Psoas muscle (tissue), 8 donors: Measurements from ENCODE around the gene BTBD9. TPM values are rescaled to one million over a fixed set of nuclear protein-coding genes. Genes with fewer than 3 reads are reported as not detected.
"Not testable (repeated sequence)": the region's sequence is repeated elsewhere in the genome, so short reads cannot be mapped to it uniquely, and the experiment has no call there.

Experiments used
- ATAC-seq, 4 donors: fragments of 200-7000 bp; cut with Tn5 transposase; one replicate each; pipeline ENCODE4 v1.9.1; 2020; ENCODE audit warnings: moderate library complexity in 3 of 4, mild to moderate bottlenecking in 2 of 4
- DNase-seq, 2 donors: peaks; one replicate each; pipeline ENCODE4 v3.0.0-alpha.2; 2020
- H3K27ac ChIP-seq: fragments of 200-600 bp; one replicate; pipeline ENCODE4 v1.8.0; 2022
- H3K27me3 ChIP-seq, 3 donors: fragments of 200-600 bp in 1 of 3; one replicate each; pipeline versions ENCODE4 v1.6.1 to v1.8.0; 2013 to 2022; ENCODE audit warnings: low read length in 2 of 3, mild to moderate bottlenecking in 2 of 3, moderate library complexity in 1 of 3; ENCODE audit not compliant: insufficient read depth in 3 of 3
- H3K36me3 ChIP-seq, 2 donors: fragments of 200-600 bp in 1 of 2; one replicate each; pipeline versions ENCODE4 v1.6.1 to v1.8.0; 2013 to 2022; ENCODE audit warnings: low read depth in 1 of 2, mild to moderate bottlenecking in 1 of 2, moderate library complexity in 1 of 2; ENCODE audit not compliant: insufficient read depth in 1 of 2
- H3K4me1 ChIP-seq: fragments of 200-600 bp; one replicate; pipeline ENCODE4 v1.8.0; 2022
- H3K4me3 ChIP-seq: fragments of 200-600 bp; one replicate; pipeline ENCODE4 v1.8.0; 2022; ENCODE audit warnings: mild to moderate bottlenecking
- H3K9me3 ChIP-seq: fragments of 200-600 bp; one replicate; pipeline ENCODE4 v1.8.0; 2022
- WGBS, 3 donors: extraction: QIAGEN DNeasy Blood & Tissue Kit; methylation state at CpG; one replicate each; pipeline versions ENCODE4 v1.1.6 to v1.1.7; 2013; 5-methylcytosine and 5-hydroxymethylcytosine counted together
- intact Hi-C, 2 donors: fragments of 100-400 bp; cut with DNase I; formaldehyde crosslinking; loops; one replicate each; pipeline versions ENCODE4 v1.11.0 to v1.14.2; 2022
- polyA plus RNA-seq, 3 donors: library from polyadenylated mRNA; stranded (reverse); fragments of 200-250 nt; gene quantifications; one replicate each; pipeline ENCODE4 v1.2.3, GENCODE V29; 2013
- total RNA-seq, 4 donors: library from RNA; stranded (reverse); fragmentation: NEBNext Ultra II Directional in 2 of 4; extraction: Animal tissue kit (Norgen Biotek cat#: 25700) in 2 of 4; gene quantifications; one replicate each; pipeline versions ENCODE4 v1.2.1 to v1.2.4, GENCODE V29; 2021 to 2023
- TF ChIP-seq, protein P1 (sequence below): fragments of 200-600 bp; IDR thresholded peaks from one replicate; pipeline ENCODE4 v1.8.0; 2022; ENCODE audit warnings: antibody characterized with exemption
- donor health status: healthy with polysubstance abuse.
- donor health status: DM: no; HTN: no; CAD: no; lungs with moderate emphysema.
- donor health status: Bipolar disorder and iron deficiency.
- donor health status: healthy.
- donor health status: DM: yes; HTN: yes; CAD: no.
- donor health status: DM: no; HTN: no; CAD: no.
- donor health status: DM: no; HTN: no; CAD: no.
- donor health status: DM: yes; HTN: yes; CAD: no.

BTBD9 gene
- total and polyA plus RNA-seq, 7 donors: 2.3 to 10.9 (median 8.4) TPM

DNA sequence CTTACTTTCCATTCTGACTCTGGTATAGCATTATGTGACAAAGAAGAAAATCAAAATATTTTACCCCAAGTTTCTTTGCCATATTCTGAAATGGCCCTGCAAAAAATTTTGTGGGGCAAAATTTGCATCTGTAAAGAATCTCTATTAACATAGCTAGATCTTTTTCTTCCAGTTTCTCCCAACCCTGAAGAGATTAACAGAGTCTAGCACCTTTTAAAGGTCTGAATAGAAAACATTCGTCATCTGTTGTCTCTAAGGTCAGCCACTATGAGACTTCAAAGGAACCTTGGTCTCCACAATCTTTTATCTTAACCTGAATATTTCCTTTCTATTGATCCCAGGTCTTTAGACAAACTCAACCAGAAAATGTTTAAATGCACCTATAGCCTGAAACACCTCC lies 205.7 kb downstream of the BTBD9 start:
- no peak for ATAC-seq

DNA sequence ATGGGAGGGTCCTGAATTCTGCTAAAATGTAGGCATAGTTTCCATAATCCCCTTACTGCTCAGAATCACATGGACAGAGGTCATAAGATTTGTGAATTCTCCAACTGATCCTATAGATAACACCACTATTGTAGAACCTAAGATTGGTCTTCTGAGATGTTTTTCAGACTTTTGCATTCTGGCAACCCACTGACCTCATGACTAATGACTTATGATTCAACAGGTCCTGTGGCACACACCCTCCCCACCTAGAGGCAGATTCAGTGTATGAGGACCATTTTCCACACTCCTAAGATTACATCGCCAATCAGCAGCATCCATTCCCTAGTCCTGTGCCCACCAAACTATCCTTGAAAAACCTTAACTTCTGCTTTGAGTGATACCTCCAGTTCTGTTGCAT lies 207.2 kb downstream of the BTBD9 start:
- intact Hi-C loops: no loop called here
- Histone ChIP-seq H3K27me3 (no peaks in the 10 kb centered on the region), H3K4me1 (peaks cover 11% of the 10 kb centered on the region), H3K36me3 (no peaks in the 10 kb centered on the region), H3K4me3 (no peak overlapping the region), H3K27ac (no peak overlapping the region), H3K9me3 (peaks cover 4% of the 10 kb centered on the region)
- DNase-seq (no peak), ATAC-seq (no peak)
- TF ChIP-seq, protein P1, sequence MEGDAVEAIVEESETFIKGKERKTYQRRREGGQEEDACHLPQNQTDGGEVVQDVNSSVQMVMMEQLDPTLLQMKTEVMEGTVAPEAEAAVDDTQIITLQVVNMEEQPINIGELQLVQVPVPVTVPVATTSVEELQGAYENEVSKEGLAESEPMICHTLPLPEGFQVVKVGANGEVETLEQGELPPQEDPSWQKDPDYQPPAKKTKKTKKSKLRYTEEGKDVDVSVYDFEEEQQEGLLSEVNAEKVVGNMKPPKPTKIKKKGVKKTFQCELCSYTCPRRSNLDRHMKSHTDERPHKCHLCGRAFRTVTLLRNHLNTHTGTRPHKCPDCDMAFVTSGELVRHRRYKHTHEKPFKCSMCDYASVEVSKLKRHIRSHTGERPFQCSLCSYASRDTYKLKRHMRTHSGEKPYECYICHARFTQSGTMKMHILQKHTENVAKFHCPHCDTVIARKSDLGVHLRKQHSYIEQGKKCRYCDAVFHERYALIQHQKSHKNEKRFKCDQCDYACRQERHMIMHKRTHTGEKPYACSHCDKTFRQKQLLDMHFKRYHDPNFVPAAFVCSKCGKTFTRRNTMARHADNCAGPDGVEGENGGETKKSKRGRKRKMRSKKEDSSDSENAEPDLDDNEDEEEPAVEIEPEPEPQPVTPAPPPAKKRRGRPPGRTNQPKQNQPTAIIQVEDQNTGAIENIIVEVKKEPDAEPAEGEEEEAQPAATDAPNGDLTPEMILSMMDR: no peak
- WGBS, 3 donors: 98 to 100% (median 100%) methylated on average over 1 of the region's 1 CpG

More for the DNA sequence above, 205.7 kb downstream of the BTBD9 start:
- H3K27me3 ChIP-seq: no peaks in the 10 kb centered on the region
- H3K4me3 ChIP-seq: no peak overlapping the region
- H3K36me3 ChIP-seq: no peaks in the 10 kb centered on the region
- H3K27ac ChIP-seq: no peak overlapping the region
- intact Hi-C loops: no loop called here
- no peak for DNase-seq
- WGBS, 3 donors: 95 to 100% (median 98%) methylated on average over 1 of the region's 1 CpG
- H3K4me1 ChIP-seq: peaks cover 11% of the 10 kb centered on the region
- TF ChIP-seq, protein P1: no peak
- peaks cover 4% of the 10 kb centered on the region for H3K9me3 ChIP-seq

DNA sequence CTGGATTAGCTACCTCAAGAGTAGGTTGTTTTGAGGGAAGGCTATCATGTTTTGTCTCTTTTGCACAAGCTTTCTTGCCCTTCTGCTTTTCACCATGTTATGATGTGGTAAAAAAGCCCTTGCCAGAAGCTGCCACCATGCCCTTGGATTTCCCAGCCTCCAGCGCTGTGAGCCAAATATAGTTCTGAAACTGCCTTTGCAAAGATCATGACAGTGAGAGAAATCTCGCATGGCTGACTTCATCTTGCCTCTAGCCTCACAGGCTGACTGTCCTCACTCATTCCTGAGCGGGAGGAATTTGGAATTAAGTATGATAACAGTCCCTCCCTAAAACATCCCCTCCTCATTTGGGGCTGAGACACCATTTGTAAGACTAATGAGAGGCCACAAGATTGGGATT lies 207.7 kb downstream of the BTBD9 start:
- intact Hi-C loops: no loop called here
- WGBS, 3 donors: 96 to 99% (median 98%) methylated on average over 3 of the region's 3 CpGs

DNA sequence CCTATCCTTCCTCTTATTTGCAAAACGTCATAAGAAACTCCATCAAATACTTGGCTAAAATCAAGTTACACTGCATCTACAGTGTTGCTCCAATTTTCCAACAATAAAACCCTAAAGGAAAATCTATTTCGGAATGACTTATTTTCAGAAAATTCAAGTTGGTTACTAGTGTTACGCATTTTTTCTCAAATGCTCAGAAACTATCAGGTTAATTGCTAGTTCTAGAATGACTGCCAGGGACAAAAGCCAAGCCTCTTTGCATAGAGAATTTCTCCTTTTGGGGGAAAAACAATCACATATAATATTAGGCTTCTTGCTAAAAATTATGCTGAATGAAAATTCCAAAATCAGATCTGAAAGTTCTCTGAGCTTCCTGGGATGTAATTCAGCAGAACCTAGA lies 210.2 kb downstream of the BTBD9 start:
- no peaks in the 10 kb centered on the region for H3K27me3 ChIP-seq
- no peak overlapping the region for H3K27ac ChIP-seq
- H3K4me3 ChIP-seq: no peak overlapping the region
- intact Hi-C loops: no loop called here
- DNase-seq: no peak
- ATAC-seq: no peak
- TF ChIP-seq, protein P1: no peak
- no peaks in the 10 kb centered on the region for H3K4me1 ChIP-seq
- WGBS, 3 donors: 87 to 94% (median 90%) methylated on average over 3 of the region's 3 CpGs
- no peaks in the 10 kb centered on the region for H3K36me3 ChIP-seq
- peaks cover 4% of the 10 kb centered on the region for H3K9me3 ChIP-seq

More for the DNA sequence above, 207.7 kb downstream of the BTBD9 start:
- Histone ChIP-seq H3K4me3 (no peak overlapping the region), H3K9me3 (peaks cover 4% of the 10 kb centered on the region), H3K36me3 (no peaks in the 10 kb centered on the region), H3K27me3 (no peaks in the 10 kb centered on the region), H3K27ac (no peak overlapping the region), H3K4me1 (peaks cover 7% of the 10 kb centered on the region)
- TF ChIP-seq, protein P1: no peak
- ATAC-seq (no peak), DNase-seq (no peak)

DNA sequence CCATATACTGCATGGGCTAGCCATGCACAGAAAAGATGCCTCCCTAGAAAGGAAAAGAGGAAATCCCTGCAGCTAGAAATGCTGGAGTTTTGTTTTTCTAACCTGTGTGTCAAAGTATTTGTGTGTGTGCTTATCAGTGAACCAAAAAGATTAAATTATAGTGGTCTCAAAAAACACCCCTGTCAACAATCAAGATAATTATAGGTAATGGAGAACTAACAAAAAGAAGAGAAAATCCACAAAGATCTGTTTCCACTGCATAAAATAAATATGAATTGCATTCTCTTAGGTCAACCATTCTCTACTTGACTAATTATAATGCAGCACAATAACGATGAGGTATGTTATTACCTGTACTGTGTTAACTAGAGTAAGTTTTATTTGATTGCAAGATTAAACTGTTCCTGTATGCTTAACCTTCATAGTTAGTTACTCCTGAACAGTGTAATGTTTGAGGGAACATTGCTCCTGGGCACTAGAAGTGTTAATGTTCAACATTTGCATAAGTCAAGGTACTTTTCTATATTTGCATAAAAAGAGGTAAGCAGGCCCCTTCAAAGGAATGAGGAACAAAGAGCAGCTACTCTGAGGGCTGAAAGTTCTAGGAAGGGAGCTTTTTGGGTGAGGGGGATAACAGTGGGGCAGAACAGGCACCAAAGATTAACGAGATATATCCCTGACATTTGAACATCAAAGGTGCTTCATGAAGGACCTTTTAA lies 212.1 kb downstream of the BTBD9 start:
- WGBS, 3 donors: 62 to 71% (median 63%) methylated on average over 2 of the region's 2 CpGs
- H3K4me3 ChIP-seq: no peak overlapping the region
- no peak overlapping the region for H3K27ac ChIP-seq
- DNase-seq (no peak), ATAC-seq (no peak)
- no peaks in the 10 kb centered on the region for H3K4me1 ChIP-seq
- intact Hi-C loops: no loop called here
- peaks cover 4% of the 10 kb centered on the region for H3K9me3 ChIP-seq
- TF ChIP-seq, protein P1: no peak
- H3K36me3 ChIP-seq: no peaks in the 10 kb centered on the region
- no peaks in the 10 kb centered on the region for H3K27me3 ChIP-seq

DNA sequence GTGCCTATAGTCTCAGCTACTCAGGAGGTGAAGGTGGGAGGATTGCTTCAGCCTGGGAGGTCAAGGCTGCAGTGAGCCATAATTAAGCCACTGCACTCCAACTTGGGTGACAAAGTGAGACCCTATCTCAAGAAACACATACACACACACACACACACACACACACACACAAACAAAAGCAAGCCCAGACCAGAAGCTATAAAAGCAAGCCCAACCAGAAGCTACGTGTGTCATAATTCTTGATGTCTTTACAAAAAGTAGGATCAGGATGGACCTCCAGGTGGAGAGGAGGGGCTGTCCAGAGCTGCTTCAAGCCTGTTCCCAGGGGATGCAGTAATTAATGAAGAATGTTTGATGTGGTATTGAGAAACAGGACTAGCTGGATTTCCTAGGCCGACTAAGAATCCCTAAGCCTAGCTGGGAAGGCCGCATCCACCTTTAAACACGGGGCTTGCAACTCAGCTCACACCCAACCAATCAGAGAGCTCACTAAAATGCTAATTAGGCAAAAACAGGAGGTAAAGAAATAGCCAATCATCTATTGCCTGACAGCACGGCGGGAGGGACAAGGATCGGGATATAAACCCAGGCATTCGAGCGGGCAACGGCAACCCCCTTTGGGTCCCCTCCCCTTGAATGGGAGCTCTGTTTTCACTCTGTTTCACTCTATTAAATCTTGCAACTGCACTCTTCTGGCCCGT lies 213.8 kb downstream of the BTBD9 start:
- intact Hi-C loops, H3K27me3 ChIP-seq: not testable (repeated sequence)
- 88 to 95% (median 91%) methylated on average over 11 of the region's 11 CpGs for WGBS, 3 donors

More for the DNA sequence above, 213.8 kb downstream of the BTBD9 start:
- H3K9me3 ChIP-seq, H3K36me3 ChIP-seq, DNase-seq, ATAC-seq, H3K4me3 ChIP-seq, H3K4me1 ChIP-seq, H3K27ac ChIP-seq: not testable (repeated sequence)
